CD4-positive, CD25-positive, alpha-beta regulatory T cell (primary cell): Measurements from ENCODE around the gene ZCCHC3. TPM values are rescaled to one million over a fixed set of nuclear protein-coding genes. Genes with fewer than 3 reads are reported as not detected.

Source experiments
- polyA plus RNA-seq, 4 donors: library from polyadenylated mRNA; unstranded; fragments of 300-500 nt; fragmentation: Illumina TruSeq; gene quantifications; one replicate each; pipeline ENCODE4 v1.2.3, GENCODE V29; 2021
- total RNA-seq: library from RNA; stranded (reverse); gene quantifications from one replicate; pipeline ENCODE4 v1.2.3, GENCODE V29; 2022

The ZCCHC3 gene
- total and polyA plus RNA-seq, 5 donors from 2014 or later: 5.9 to 19.7 (median 8.9) TPM

Other genes with a start within 250 kb of the ZCCHC3 start
- gene DEFB125, start 209.9 kb upstream of the ZCCHC3 start, total RNA-seq: not detected
- not detected for gene DEFB125, start 209.9 kb upstream of the ZCCHC3 start, polyA plus RNA-seq
- not detected for gene DEFB126, start 155.0 kb upstream of the ZCCHC3 start, total RNA-seq
- gene DEFB126, start 155.0 kb upstream of the ZCCHC3 start, polyA plus RNA-seq: not detected
- not detected for gene DEFB127, start 140.1 kb upstream of the ZCCHC3 start, total RNA-seq
- not detected for gene DEFB127, start 140.1 kb upstream of the ZCCHC3 start, polyA plus RNA-seq
- not detected for gene DEFB128, start 107.9 kb upstream of the ZCCHC3 start, total RNA-seq
- not detected for gene DEFB128, start 107.9 kb upstream of the ZCCHC3 start, polyA plus RNA-seq
- not detected for gene DEFB129, start 70.3 kb upstream of the ZCCHC3 start, total RNA-seq
- gene DEFB129, start 70.3 kb upstream of the ZCCHC3 start, polyA plus RNA-seq: not detected
- gene DEFB132, start 39.8 kb upstream of the ZCCHC3 start, total RNA-seq: not detected
- gene DEFB132, start 39.8 kb upstream of the ZCCHC3 start, polyA plus RNA-seq: not detected
- 1.1 TPM for gene C20orf96, start 6.8 kb upstream of the ZCCHC3 start, total RNA-seq
- under 1 TPM; 0.10 to 0.52 (median 0.31) TPM for gene C20orf96, start 6.8 kb upstream of the ZCCHC3 start, polyA plus RNA-seq
- 4.9 TPM for gene SOX12, start 28.0 kb downstream of the ZCCHC3 start, total RNA-seq
- gene SOX12, start 28.0 kb downstream of the ZCCHC3 start, polyA plus RNA-seq: under 1 TPM; 0.29 to 0.44 (median 0.38) TPM
- gene NRSN2, start 49.5 kb downstream of the ZCCHC3 start, total RNA-seq: 1.5 TPM
- gene NRSN2, start 49.5 kb downstream of the ZCCHC3 start, polyA plus RNA-seq: 1 to 10 TPM in 2 of 4 donors, under 1 TPM in 1, not detected in 1; 0.52 to 1.5 (median 1.1) TPM
- 6.0 TPM for gene TRIB3, start 83.2 kb downstream of the ZCCHC3 start, total RNA-seq
- gene TRIB3, start 83.2 kb downstream of the ZCCHC3 start, polyA plus RNA-seq: 10 to 100 TPM; 15.0 to 22.6 (median 19.6) TPM
- 93.9 TPM for gene RBCK1, start 110.7 kb downstream of the ZCCHC3 start, total RNA-seq
- gene RBCK1, start 110.7 kb downstream of the ZCCHC3 start, polyA plus RNA-seq: 100 to 1,000 TPM in 1 of 4 donors, 10 to 100 TPM in 3; 87.5 to 115 (median 91.8) TPM
- 30.2 TPM for gene TBC1D20, start 165.0 kb downstream of the ZCCHC3 start, total RNA-seq
- 10 to 100 TPM; 16.4 to 23.2 (median 18.2) TPM for gene TBC1D20, start 165.0 kb downstream of the ZCCHC3 start, polyA plus RNA-seq
- 65.3 TPM for gene CSNK2A1, start 246.2 kb downstream of the ZCCHC3 start, total RNA-seq
- 10 to 100 TPM; 49.6 to 57.5 (median 52.2) TPM for gene CSNK2A1, start 246.2 kb downstream of the ZCCHC3 start, polyA plus RNA-seq